Transverse colon (tissue), 4 donors: ENCODE measurements around the gene GALNT18. TPM values are rescaled to one million over a fixed set of nuclear protein-coding genes. Genes with fewer than 3 reads are reported as not detected.

Source experiments
- DNase-seq: peaks from one replicate; pipeline ENCODE4 v3.0.0-alpha.2; 2019
- H3K27ac ChIP-seq, 4 donors: fragments of 200-600 bp; sonication (generic); 2 replicates each; pipeline ENCODE4 v1.5.1; 2016 to 2018; ENCODE audit warnings: inconsistent platforms in 4 of 4
- H3K27me3 ChIP-seq: fragments of 200-600 bp; sonication (generic); 2 replicates; pipeline ENCODE4 v1.5.1; 2017; ENCODE audit warnings: inconsistent platforms
- H3K36me3 ChIP-seq, 4 donors: fragments of 200-600 bp; sonication (generic); 2 replicates each; pipeline ENCODE4 v1.5.1; 2017 to 2019; ENCODE audit warnings: inconsistent platforms in 4 of 4
- H3K4me1 ChIP-seq, 4 donors: fragments of 200-600 bp; sonication (generic); 2 replicates each; pipeline ENCODE4 v1.5.1; 2017 to 2020; ENCODE audit warnings: inconsistent platforms in 4 of 4
- H3K4me3 ChIP-seq, 4 donors: fragments of 200-600 bp; sonication (generic); 1 replicate in 1 of 4; 2 replicates in 3 of 4; pipeline versions ENCODE4 v1.5.1 to v1.6.1; 2017 to 2019; ENCODE audit warnings: inconsistent platforms in 4 of 4
- H3K9me3 ChIP-seq, 2 donors: fragments of 200-600 bp; sonication (generic); 2 replicates each; pipeline ENCODE4 v1.5.1; 2017 to 2019; ENCODE audit warnings: inconsistent platforms in 2 of 2
- EP300 ChIP-seq: sonication (generic); formaldehyde crosslinking; IDR thresholded peaks from one replicate; pipeline ENCODE4 v1.6.1; 2017; ENCODE audit warnings: antibody characterized with exemption, low read depth
- POLR2A ChIP-seq: fragments of 450-650 bp; IDR thresholded peaks from one replicate; pipeline ENCODE4 v1.6.1; 2016; ENCODE audit warnings: antibody characterized with exemption, mild to moderate bottlenecking, moderate library complexity
- POLR2AphosphoS5 ChIP-seq, 3 donors: sonication (generic); formaldehyde crosslinking; IDR thresholded peaks; one replicate each; pipeline ENCODE4 v1.6.1; 2016; ENCODE audit warnings: antibody characterized with exemption in 3 of 3
- WGBS, 2 donors: methylation state at CpG; one replicate each; pipeline ENCODE4 v1.1.5; 2018; ENCODE audit warnings: low coverage in 1 of 2; 5-methylcytosine and 5-hydroxymethylcytosine counted together
- in situ Hi-C, 4 donors: fragments of 200-750 bp; cut with MboI; loops; one replicate each; pipeline versions ENCODE4 v1.15.0 to v1.15.1; 2017; ENCODE audit warnings: low sequenced_read_pairs in 3 of 4, low pct_ligation_motif_present in 1 of 4, low pct_unique_long_range_greater_than_20kb in 1 of 4
- intact Hi-C: fragments of 100-400 bp; cut with DNase I; formaldehyde crosslinking; loops from one replicate; pipeline ENCODE4 v1.15.1; 2023; ENCODE audit warnings: low total_unique reads
- total RNA-seq, 4 donors: library from RNA; depleted of rRNA; stranded (reverse); fragments of >200 nt; gene quantifications; one replicate each; pipeline ENCODE4 v1.1.0, GENCODE V29; 2016
- TF ChIP-seq, protein P1 (sequence below), 5 experiments: fragments of 200-600 bp in 3 of 5; fragments of 450-650 bp in 2 of 5; sonication (generic) in 3 of 5; IDR thresholded peaks; 1 replicate in 2 of 5; 2 replicates in 3 of 5; pipeline ENCODE4 v1.5.1; 2016 to 2017; ENCODE audit warnings: antibody characterized with exemption in 5 of 5, inconsistent platforms in 3 of 5, mild to moderate bottlenecking in 2 of 5, moderate library complexity in 1 of 5

Gene GALNT18
- total RNA-seq, 4 donors from 2014 or later: 5.6 to 22.1 (median 8.4) TPM

DNA sequence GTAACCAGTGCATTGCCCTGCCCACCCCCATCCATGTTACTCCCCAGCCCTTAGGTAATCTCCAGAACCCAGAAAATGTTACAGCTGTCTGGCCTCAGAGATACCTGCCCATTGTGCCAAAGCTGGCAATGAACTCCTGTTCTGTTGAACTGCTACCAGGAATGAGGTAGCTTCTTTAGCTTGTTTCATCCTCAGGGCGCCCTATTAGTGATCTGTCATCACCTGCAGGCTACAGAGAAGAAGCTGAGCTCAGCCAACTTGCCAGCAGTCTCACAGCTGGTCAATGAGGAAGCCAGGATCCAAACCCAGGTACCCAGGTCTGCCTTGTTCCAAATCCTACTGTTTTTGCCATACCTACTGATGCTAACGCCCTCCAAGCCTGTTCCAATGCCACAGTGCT, 88.7 kb downstream of the GALNT18 start:
- Histone ChIP-seq H3K4me3 (no peak overlapping the region), H3K9me3 (no peaks in the 10 kb centered on the region), H3K4me1 (peaks cover 3 to 20% (median 15%) of the 10 kb centered on the region in 4 donors), H3K27me3 (no peaks in the 10 kb centered on the region), H3K36me3 (no peaks in the 10 kb centered on the region), H3K27ac (no peak overlapping the region)
- DNase-seq: no peak
- in situ Hi-C loops: no loop called here
- intact Hi-C loops: no loop called here
- WGBS, 2 donors: 65% methylated on average over 2 of the region's 2 CpGs; no CpG with 5 or more reads in 1 of the 2 donors
- TF ChIP-seq POLR2A (no peak), POLR2AphosphoS5 (IDR thresholded peaks at IDR 0.05) (no peak), EP300 (no peak)
- TF ChIP-seq, protein P1, sequence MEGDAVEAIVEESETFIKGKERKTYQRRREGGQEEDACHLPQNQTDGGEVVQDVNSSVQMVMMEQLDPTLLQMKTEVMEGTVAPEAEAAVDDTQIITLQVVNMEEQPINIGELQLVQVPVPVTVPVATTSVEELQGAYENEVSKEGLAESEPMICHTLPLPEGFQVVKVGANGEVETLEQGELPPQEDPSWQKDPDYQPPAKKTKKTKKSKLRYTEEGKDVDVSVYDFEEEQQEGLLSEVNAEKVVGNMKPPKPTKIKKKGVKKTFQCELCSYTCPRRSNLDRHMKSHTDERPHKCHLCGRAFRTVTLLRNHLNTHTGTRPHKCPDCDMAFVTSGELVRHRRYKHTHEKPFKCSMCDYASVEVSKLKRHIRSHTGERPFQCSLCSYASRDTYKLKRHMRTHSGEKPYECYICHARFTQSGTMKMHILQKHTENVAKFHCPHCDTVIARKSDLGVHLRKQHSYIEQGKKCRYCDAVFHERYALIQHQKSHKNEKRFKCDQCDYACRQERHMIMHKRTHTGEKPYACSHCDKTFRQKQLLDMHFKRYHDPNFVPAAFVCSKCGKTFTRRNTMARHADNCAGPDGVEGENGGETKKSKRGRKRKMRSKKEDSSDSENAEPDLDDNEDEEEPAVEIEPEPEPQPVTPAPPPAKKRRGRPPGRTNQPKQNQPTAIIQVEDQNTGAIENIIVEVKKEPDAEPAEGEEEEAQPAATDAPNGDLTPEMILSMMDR (IDR thresholded peaks at IDR 0.05): no peak

GRCh38 chr11:11532574-11532973, 89.2 kb downstream of the GALNT18 start:
- in situ Hi-C loops: no loop called here
- H3K9me3 ChIP-seq: no peaks in the 10 kb centered on the region

DNA sequence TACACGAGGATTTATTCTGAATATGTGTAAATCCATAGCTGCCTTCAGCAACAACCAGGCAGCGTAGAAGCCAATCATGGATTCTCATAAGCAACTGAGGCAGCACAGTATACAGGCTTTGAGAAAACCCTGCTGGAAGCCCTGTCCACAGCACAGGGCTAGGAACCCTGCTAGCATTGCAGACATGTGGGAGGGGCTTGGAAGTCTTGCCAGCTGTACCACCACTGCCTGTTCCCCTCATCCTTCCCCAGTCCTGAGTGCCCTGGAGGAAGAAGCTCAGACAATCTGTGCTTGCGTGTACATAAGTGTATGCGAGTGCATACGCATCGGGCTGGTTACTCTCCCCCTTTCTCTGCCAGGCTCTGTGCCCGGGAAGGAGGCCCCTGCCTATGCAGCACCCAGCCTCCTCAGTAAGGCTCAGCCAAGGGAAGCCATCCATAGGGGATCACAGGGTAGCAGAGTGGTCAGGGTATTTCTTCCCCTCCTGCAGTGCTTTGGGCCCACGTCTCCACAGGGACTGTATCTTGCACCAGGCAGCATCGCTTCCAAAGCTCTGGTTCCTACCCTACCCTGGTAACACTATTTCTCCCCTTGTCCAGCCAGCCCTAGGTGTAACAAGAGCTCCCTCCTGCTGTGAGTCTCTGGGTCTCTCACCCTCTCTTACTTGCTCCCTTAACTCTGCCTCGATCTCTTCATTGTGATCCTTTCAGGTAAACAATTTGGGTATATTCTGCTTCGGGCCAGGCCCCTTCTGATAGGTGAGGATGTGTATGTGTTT, 90.5 kb downstream of the GALNT18 start:
- DNase-seq: no peak
- no peaks in the 10 kb centered on the region for H3K36me3 ChIP-seq
- intact Hi-C loops (no loop called here), in situ Hi-C loops (no loop called here)
- H3K27me3 ChIP-seq: no peaks in the 10 kb centered on the region
- H3K4me1 ChIP-seq: peaks cover 2 to 9% (median 4%) of the 10 kb centered on the region in 4 donors
- no peak overlapping the region for H3K4me3 ChIP-seq
- WGBS, 2 donors: 69% methylated on average over 11 of the region's 11 CpGs; no CpG with 5 or more reads in 1 of the 2 donors
- TF ChIP-seq EP300 (no peak), POLR2AphosphoS5 (IDR thresholded peaks at IDR 0.05) (no peak), POLR2A (no peak)
- TF ChIP-seq, protein P1 (IDR thresholded peaks at IDR 0.05): no peak
- H3K27ac ChIP-seq: no peak overlapping the region
- no peaks in the 10 kb centered on the region for H3K9me3 ChIP-seq

More at GRCh38 chr11:11532574-11532973, 89.2 kb downstream of the GALNT18 start:
- no peaks in the 10 kb centered on the region for H3K27me3 ChIP-seq
- no peak overlapping the region for H3K4me3 ChIP-seq
- TF ChIP-seq, protein P1 (IDR thresholded peaks at IDR 0.05): no peak
- TF ChIP-seq POLR2AphosphoS5 (IDR thresholded peaks at IDR 0.05) (no peak), POLR2A (no peak), EP300 (no peak)
- H3K36me3 ChIP-seq: no peaks in the 10 kb centered on the region
- 70 to 100% methylated on average over 1 to 2 of the region's 2 CpGs for WGBS, 2 donors
- intact Hi-C loops: no loop called here
- H3K27ac ChIP-seq: peak overlapping the region in 1 of 4 donors; percentile 2
- peaks cover 3 to 17% (median 12%) of the 10 kb centered on the region in 4 donors for H3K4me1 ChIP-seq
- no peak for DNase-seq

- no peak for DNase-seq
- WGBS, 2 donors: 70% methylated on average over 1 of the region's 1 CpG; no CpG with 5 or more reads in 1 of the 2 donors
- Histone ChIP-seq H3K36me3 (no peaks in the 10 kb centered on the region), H3K27me3 (no peaks in the 10 kb centered on the region), H3K4me3 (no peak overlapping the region), H3K27ac (no peak overlapping the region), H3K4me1 (no peaks in the 10 kb centered on the region), H3K9me3 (no peaks in the 10 kb centered on the region)
- TF ChIP-seq POLR2AphosphoS5 (IDR thresholded peaks at IDR 0.05) (no peak), POLR2A (no peak), EP300 (no peak)
- TF ChIP-seq, protein P1 (IDR thresholded peaks at IDR 0.05): no peak
- intact Hi-C loops: no loop called here
- in situ Hi-C loops: no loop called here
These were observed 92.8 kb downstream of the GALNT18 start for GRCh38 chr11:11528986-11529385.
